ENCODE measurements around the gene CCDC134.

CCDC134 gene

GRCh38 chr22:41800348-41801146 is at the start of gene CCDC134:
CCDC134 (plus strand) TSS chr22:41800679; CDS start chr22:41808891, 8,212 bp downstream.
- DNase-seq: peak; percentile 97

- DNase-seq: no peak
Measured at GRCh38 chr22:41752011-41752970, 48.2 kb upstream of the CCDC134 start.

- no peak for DNase-seq
Measured at GRCh38 chr22:41753984-41754383, 46.5 kb upstream of the CCDC134 start.

- no peak for DNase-seq
Measured at GRCh38 chr22:41757502-41757901, 43.0 kb upstream of the CCDC134 start.

GRCh38 chr22:41758231-41758630 is 42.2 kb upstream of the CCDC134 start:
- DNase-seq: peak; percentile 33

GRCh38 chr22:41762980-41763779 is 37.3 kb upstream of the CCDC134 start:
- DNase-seq: peak; percentile 51

GRCh38 chr22:41766476-41766875 is 34.0 kb upstream of the CCDC134 start:
- no peak for DNase-seq

- DNase-seq: peak; percentile 31
Measured at GRCh38 chr22:41768430-41768829, 32.0 kb upstream of the CCDC134 start.

- DNase-seq: no peak
Measured at GRCh38 chr22:41770715-41771468, 29.6 kb upstream of the CCDC134 start.

GRCh38 chr22:41772198-41772597 is 28.3 kb upstream of the CCDC134 start:
- DNase-seq: no peak

GRCh38 chr22:41772645-41773044 is 27.8 kb upstream of the CCDC134 start:
- no peak for DNase-seq

GRCh38 chr22:41775338-41775737 is 25.1 kb upstream of the CCDC134 start:
- no peak for DNase-seq

GRCh38 chr22:41775976-41776375 is 24.5 kb upstream of the CCDC134 start:
- DNase-seq: no peak

- no peak for DNase-seq
Measured at GRCh38 chr22:41776381-41776780, 24.1 kb upstream of the CCDC134 start.

GRCh38 chr22:41777749-41778425 is 22.6 kb upstream of the CCDC134 start:
- no peak for DNase-seq

- DNase-seq: no peak
Measured at GRCh38 chr22:41779929-41780505, 20.5 kb upstream of the CCDC134 start.

- DNase-seq: peak; percentile 95
Measured at GRCh38 chr22:41780746-41781505, 19.6 kb upstream of the CCDC134 start.

GRCh38 chr22:41781507-41781906 is 19.0 kb upstream of the CCDC134 start:
- DNase-seq: no peak

GRCh38 chr22:41782316-41782715 is 18.2 kb upstream of the CCDC134 start:
- peak; percentile 15 for DNase-seq

GRCh38 chr22:41782751-41783150 is 17.7 kb upstream of the CCDC134 start:
- DNase-seq: no peak
